Activated CD8-positive, alpha-beta memory T cell treated with anti-CD3 and anti-CD28 coated beads for 48 hours (primary cell): ENCODE data around the gene RABGAP1L.
"Not testable (repeated sequence)": the region's sequence is repeated elsewhere in the genome, so short reads cannot be mapped to it uniquely, and the experiment has no call there.

Experiments
- DNase-seq, 3 experiments: peaks; one replicate each; pipeline ENCODE4 v3.0.0-alpha.2; 2020; ENCODE audit warnings: low read depth in 2 of 3, low spot score in 2 of 3

The RABGAP1L gene

DNA sequence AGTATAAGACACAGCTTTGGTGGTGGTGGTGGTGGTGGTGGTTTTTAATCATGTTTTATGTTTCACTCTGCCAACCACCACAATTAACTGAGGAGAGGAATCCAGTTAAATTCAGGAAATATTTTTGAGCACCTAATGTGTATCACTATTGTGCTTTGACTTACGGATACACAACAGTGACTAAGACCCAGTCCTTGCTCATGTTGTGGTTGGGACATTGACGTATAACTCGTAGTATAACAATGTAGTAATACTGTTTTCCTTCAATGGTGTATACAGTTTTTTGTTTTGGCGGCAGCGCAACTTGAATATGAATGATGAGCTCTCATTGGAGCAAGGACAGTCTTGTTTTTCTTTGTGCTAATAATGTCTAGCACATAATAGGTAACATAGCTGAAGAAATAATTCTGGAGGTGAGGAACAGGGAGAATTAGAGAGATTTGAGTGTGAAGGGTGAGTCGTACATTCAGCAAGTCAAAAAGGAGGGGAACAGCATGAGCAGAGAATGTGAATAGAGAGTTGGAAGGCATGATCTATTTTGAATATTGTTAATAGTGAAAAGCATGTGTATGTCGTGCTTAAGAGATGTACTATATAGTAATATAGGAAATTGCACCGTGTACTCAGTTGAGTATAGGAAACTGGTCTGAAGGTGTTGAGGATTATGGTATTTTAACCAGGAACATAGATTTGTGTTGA, 845.9 kb downstream of the RABGAP1L start:
- DNase-seq = no peak

GRCh38 chr1:175009532-175009931, 850.2 kb downstream of the RABGAP1L start:
- DNase-seq = no peak

DNA sequence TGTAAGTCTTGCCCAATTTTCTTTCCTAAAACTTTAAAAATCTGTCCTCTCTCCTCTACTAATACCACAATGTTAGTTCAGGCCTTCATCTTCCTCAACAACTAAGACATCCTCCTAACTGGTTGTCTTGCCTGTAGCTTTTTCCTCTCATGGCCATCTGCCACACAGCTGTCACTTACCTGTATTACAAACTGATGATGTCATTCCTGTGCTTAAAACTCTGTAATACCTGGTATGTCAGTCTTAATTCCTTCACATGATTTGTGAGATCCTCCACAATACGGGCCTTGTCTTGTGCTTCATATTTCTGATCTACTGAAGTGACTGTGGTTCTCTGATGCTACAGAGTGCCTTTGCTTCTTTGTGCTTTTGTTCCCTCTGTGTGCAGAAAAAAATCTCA, 854.1 kb downstream of the RABGAP1L start:
- no peak for DNase-seq

DNA sequence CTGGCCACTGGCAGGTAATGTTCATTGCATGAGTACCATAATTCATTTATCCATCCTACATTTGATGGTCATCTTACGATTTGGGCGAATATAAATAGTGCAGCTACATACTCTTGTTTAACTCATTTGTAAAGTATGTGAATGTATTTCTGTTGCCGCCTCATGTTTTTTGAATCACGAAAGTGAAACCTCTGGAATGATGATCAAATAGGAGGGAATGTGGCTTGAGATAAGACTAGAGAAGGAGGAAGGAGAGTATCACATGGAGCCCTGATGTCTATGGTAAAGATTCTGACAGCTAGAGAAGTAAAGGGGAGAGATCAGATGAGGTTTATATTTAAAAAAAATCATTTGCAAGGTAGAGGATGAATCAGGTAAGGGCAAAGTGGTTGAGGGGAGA, 855.9 kb downstream of the RABGAP1L start:
- DNase-seq = no peak

GRCh38 chr1:175019524-175019923, 860.2 kb downstream of the RABGAP1L start:
- no peak for DNase-seq

DNA sequence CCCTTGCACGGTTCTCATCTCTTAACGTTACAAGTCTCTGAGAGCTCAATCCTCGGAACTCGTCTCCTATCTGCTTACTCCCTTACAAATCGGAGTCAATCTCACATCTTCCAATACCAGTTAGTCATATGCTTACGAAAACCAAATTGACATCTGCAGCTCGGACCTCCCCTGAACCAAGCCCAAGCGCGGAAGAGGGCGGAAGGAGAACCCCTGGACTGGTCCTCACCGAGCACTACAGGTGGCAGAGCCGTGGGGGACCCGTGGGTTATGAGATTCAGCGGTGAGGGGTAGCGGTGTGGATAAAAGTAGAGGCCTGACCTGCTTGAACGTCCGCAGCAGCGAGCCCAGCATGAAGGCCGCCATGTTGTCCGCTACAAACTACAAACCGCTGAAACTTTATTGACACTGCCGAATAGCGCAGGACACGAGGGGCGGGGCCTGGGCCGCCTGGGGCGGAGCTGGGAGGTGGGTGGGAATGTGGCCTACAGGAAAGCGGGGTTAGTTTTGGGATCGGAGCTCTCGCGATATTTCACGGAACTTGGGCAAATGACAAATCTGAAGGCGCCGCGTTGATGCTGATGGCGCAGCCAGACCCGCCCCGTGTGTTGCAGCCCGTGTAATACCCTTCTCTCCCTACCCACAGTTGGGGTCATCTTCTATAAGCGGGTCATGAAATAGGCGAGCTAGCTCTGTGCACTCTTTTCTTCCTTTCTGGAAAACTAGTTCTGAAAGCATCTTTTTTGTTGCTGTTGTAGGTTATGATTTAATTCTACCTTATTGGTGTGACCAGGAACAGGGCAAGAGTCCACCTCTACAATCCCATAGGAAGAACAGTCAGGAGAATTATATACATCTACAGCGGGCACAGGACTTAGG, 864.0 kb downstream of the RABGAP1L start, which contains the start of gene MRPS14:
Gene MRPS14, minus strand, starts transcription at position 383 of the 879 bp plus-strand sequence. Its CDS starts 17 bp downstream, at position 366.
- DNase-seq = peak; percentile 86 to 95 (median 94)

DNA sequence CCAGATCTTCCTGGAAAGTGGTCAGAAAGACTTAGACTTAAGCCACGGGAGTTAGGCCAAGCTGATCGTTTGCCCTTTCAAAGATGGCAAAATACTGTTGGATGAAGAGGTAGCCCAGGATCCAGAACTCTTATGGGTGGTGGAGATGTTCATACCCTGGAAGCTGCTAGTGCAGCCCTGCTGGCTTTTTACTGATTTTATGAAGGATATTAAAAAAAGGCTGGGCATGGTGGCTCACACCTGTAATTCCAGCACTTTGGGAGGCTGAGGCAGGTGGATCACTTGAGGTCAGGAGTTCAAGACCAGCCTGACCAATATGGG, 864.6 kb downstream of the RABGAP1L start:
- not testable (repeated sequence) for DNase-seq

- no peak for DNase-seq
These were observed 865.5 kb downstream of the RABGAP1L start for GRCh38 chr1:175024773-175025172.

DNA sequence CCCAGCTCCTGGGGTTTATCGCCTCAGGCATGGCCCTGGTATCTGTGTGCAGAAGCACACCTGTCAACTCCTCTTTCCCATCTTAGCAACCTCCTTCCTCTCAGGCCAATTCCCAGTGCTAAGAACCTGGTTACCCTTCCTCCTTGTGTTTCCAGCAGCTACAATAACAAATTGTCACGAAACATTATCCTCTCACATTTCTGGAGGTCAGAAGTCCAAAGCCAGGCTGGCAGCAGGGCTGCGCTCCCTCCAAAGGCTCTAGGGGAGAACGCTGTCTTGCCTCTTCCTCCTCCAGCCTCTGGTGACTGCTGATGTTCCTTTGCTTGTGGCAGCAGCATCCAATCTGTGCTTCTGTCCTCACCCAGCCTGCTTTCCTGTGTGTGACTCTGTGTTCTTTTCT, 874.6 kb downstream of the RABGAP1L start:
- no peak for DNase-seq

DNA sequence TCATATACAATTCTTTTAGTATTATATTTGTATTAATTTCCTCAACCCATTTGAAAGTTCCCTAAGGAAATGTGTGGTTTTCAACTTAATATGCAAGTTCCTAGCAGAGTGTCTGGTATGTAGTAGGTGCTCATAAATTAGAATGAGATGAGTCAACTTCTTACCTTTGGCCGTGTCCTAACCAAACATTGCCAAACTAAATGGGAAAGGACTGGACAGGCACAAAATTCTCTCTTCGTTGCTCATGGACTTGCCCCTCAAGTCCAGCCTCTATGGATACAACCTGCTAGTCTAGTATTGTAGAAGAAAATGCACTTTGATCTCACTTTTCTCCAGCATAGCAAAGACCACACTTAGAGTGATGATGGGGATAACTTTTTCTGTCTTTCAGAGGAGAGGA, 875.5 kb downstream of the RABGAP1L start:
- DNase-seq = no peak

GRCh38 chr1:175035865-175036264, 876.5 kb downstream of the RABGAP1L start:
- no peak for DNase-seq

DNA sequence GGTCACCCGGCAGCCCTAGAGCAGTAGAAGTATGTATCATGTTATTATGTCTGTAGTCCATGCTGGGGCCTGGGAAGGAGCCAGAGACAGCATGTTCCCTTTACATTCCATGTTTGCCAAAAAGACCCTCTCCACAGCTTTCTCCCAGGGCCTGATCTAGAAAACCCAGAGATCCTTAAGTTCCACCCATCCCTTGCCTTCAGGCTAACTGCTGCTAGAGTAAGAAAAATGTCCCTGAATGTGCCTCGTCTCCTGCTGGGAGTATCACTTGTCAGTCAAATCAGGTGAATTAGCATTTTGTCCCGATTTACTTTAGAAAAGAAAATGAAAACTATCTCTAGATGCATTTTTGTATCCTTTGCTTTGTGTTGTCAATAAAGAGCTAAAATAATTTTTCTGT, 877.2 kb downstream of the RABGAP1L start:
- DNase-seq = no peak

GRCh38 chr1:175037416-175037815, 878.1 kb downstream of the RABGAP1L start:
- DNase-seq = no peak

GRCh38 chr1:175040324-175040879, 881.1 kb downstream of the RABGAP1L start:
- no peak for DNase-seq

GRCh38 chr1:175042650-175043049, 883.3 kb downstream of the RABGAP1L start:
- DNase-seq = no peak

DNA sequence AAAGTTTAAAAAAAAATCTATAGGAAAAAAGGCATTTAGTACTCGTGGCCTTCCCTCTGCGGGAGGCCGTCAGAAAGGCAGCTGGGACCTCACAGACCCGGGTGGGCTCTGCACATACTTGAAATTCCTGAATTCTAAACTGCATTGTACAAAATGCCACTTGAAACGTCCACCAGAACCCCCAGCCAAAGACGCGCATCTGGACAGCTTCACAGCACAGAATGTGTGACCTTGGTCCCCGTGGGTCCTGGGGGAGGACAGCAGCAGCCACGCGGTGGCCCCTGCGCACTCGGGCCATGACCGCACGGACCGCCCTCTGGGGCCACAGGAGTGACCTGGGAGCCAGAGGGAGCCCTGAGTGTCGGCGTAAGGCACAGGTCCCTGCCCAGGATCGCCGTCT, 884.5 kb downstream of the RABGAP1L start:
- DNase-seq = no peak

DNA sequence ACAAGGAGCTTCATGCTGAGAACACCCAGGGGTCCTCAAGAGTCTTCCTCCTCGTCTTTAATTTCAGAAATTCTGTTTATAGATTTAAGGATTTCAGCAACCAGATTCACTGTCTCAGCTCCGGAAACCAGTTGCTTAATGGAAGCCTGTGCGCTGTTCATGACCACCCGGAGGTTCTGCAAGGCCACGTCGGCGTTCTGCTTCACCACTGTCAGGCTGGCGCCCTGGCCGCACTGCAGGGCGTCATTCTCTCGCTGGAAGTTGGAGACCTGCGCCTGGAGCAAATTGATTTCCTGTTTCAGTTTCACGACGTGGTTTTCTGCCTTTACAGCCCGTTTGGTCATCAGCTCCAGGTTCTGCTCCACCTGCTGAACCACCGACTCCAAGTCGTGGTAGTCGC, 885.3 kb downstream of the RABGAP1L start:
- not testable (repeated sequence) for DNase-seq
